ENCODE measurements around the gene CHDH. TPM values are rescaled to one million over a fixed set of nuclear protein-coding genes. Genes with fewer than 3 reads are reported as not detected.

Gene CHDH
- polyA plus RNA-seq, 1 experiment = 0.18 TPM

DNA sequence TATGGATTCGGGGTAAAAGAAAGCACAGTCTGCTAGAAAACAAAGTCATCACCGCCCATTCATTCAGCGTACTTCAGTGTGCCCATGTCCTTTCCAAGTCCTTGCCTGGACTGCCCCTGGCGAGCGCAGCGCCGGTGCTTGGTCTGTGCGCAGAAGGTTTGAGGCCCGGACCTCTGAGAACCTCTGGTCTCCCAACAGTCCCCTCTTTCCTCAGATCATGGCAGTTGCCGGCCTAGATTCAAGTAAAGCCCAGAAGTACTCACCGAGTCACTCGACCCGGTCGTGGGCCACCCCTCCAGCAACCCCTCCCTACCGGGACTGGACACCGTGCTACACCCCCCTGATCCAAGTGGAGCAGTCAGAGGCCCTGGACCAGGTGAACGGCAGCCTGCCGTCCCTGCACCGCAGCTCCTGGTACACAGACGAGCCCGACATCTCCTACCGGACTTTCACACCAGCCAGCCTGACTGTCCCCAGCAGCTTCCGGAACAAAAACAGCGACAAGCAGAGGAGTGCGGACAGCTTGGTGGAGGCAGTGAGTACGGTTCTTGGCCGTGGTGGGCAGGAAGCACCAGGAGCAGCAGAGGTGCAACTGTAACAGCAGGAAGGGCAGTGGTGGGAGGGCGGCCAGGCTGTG is 36.3 kb downstream of the CHDH start:
- POLR2A ChIA-PET = no interaction called here
- TF ChIP-seq, protein P1, sequence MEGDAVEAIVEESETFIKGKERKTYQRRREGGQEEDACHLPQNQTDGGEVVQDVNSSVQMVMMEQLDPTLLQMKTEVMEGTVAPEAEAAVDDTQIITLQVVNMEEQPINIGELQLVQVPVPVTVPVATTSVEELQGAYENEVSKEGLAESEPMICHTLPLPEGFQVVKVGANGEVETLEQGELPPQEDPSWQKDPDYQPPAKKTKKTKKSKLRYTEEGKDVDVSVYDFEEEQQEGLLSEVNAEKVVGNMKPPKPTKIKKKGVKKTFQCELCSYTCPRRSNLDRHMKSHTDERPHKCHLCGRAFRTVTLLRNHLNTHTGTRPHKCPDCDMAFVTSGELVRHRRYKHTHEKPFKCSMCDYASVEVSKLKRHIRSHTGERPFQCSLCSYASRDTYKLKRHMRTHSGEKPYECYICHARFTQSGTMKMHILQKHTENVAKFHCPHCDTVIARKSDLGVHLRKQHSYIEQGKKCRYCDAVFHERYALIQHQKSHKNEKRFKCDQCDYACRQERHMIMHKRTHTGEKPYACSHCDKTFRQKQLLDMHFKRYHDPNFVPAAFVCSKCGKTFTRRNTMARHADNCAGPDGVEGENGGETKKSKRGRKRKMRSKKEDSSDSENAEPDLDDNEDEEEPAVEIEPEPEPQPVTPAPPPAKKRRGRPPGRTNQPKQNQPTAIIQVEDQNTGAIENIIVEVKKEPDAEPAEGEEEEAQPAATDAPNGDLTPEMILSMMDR (IDR thresholded peaks at IDR 0.05; ENCODE audit: insufficient read depth, low read depth, low read length) = no peak
- no peak for DNase-seq (ENCODE audit: low read depth)
- Histone ChIP-seq H3K4me3 (ENCODE audit: low read depth, low read length) (no peak overlapping the region), H3K27me3 (ENCODE audit: control insufficient read depth, insufficient read depth, low read length) (no peaks in the 10 kb centered on the region), H3K36me3 (ENCODE audit: control insufficient read depth, insufficient read depth, low read length) (no peaks in the 10 kb centered on the region)
- CTCF ChIA-PET = interaction anchor here (0.7 to 1.2 kb wide), 2 partner anchors 15 kb away, joined by 3 read pairs; no protein-coding TSS in a partner anchor

DNA sequence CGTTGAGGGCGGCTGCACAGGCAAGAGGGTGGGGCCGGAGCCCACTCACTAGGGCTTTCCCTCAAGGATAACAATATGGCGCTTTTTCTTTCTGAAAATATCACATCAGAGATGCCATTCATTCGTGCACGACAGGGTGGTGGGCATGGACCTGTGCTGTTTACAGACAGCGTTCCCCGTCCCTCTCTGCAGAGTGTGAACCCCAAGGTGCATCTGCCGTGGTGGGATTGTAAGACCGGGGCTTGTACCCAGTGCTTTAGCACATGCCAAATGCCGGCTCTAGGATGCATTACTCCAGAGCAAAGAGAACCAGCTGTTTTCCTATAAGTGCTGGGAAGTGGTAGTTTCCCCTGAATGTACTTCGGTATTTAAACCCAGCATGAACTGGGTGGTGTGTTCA is 37.0 kb downstream of the CHDH start:
- Histone ChIP-seq H3K4me3 (ENCODE audit: low read depth, low read length) (no peak overlapping the region), H3K36me3 (ENCODE audit: control insufficient read depth, insufficient read depth, low read length) (no peaks in the 10 kb centered on the region), H3K27me3 (ENCODE audit: control insufficient read depth, insufficient read depth, low read length) (no peaks in the 10 kb centered on the region)
- DNase-seq (ENCODE audit: low read depth) = no peak
- TF ChIP-seq, protein P1 (IDR thresholded peaks at IDR 0.05; ENCODE audit: insufficient read depth, low read depth, low read length) = no peak
- ChIA-PET CTCF (no interaction called here), POLR2A (no interaction called here)

DNA sequence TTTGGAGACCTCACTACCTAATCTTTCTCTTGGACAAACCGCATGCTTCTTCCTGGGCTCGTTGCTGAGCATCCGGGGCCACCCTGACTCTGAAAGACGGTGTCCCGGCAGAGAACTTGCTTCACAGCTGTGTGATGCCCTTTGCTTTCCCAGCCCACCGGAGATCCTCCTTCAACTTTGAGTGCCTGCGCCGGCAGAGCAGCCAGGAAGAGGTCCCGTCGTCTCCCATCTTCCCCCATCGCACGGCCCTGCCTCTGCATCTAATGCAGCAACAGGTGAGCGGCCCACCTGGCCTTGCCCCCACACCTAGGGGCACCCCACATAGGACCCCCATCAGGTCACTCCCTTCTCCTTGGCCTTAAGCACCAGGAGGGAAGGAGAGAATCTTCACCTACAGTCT is 37.7 kb downstream of the CHDH start:
- TF ChIP-seq, protein P1 (IDR thresholded peaks at IDR 0.05; ENCODE audit: insufficient read depth, low read depth, low read length) = no peak
- no peaks in the 10 kb centered on the region for H3K27me3 ChIP-seq (ENCODE audit: control insufficient read depth, insufficient read depth, low read length)
- no peak overlapping the region for H3K4me3 ChIP-seq (ENCODE audit: low read depth, low read length)
- CTCF ChIA-PET = interaction anchor here (1.5 kb wide), 1 partner anchor 31 kb away, joined by 4 read pairs; no protein-coding TSS in a partner anchor
- H3K36me3 ChIP-seq (ENCODE audit: control insufficient read depth, insufficient read depth, low read length) = no peaks in the 10 kb centered on the region
- POLR2A ChIA-PET = no interaction called here
- no peak for DNase-seq (ENCODE audit: low read depth)

DNA sequence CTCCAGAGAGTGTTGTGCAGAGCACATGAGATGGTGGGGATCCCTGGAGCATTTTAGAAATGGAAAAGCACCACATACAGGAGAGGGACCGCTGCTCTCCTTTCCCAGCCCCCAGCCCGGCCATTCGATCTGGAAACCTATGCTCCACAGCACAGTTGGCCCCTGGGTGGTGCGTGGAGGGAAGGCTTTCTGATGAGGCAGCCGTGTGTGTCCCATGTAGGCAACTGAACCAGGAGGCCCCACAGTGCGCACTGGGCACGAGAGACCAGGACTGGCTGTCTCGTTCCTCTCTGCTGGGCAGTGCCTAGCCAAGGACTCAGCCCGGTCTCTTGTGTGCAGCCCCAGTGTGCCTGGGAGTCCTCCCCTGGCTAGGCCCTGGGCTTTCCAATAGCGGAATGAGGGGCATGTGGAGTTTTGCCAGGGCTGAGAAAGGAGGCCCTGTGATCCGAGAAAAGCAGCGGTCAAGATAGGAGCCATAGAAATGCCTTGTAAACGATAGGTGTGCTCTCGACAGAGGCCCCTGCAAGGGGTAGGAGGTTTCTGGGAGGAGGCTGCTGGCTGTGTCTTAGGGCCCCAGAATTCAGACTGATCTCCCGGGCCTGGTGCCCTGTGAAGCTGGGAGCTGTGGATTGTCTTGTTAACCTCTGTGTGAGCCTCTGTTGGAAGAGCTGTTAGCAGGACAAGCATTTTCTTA is 39.0 kb downstream of the CHDH start:
- ChIA-PET CTCF (interaction anchor here (1.5 kb wide), 1 partner anchor 30 kb away, joined by 4 read pairs; no protein-coding TSS in a partner anchor), POLR2A (no interaction called here)

More for the DNA sequence above, 39.0 kb downstream of the CHDH start:
- DNase-seq (ENCODE audit: low read depth) = no peak
- TF ChIP-seq, protein P1 (IDR thresholded peaks at IDR 0.05; ENCODE audit: insufficient read depth, low read depth, low read length) = no peak
- H3K4me3 ChIP-seq (ENCODE audit: low read depth, low read length) = no peak overlapping the region
- H3K27me3 ChIP-seq (ENCODE audit: control insufficient read depth, insufficient read depth, low read length) = no peaks in the 10 kb centered on the region
- no peaks in the 10 kb centered on the region for H3K36me3 ChIP-seq (ENCODE audit: control insufficient read depth, insufficient read depth, low read length)

Data from BJ (cell line).